ENCODE data around the gene INCENP.

DNA sequence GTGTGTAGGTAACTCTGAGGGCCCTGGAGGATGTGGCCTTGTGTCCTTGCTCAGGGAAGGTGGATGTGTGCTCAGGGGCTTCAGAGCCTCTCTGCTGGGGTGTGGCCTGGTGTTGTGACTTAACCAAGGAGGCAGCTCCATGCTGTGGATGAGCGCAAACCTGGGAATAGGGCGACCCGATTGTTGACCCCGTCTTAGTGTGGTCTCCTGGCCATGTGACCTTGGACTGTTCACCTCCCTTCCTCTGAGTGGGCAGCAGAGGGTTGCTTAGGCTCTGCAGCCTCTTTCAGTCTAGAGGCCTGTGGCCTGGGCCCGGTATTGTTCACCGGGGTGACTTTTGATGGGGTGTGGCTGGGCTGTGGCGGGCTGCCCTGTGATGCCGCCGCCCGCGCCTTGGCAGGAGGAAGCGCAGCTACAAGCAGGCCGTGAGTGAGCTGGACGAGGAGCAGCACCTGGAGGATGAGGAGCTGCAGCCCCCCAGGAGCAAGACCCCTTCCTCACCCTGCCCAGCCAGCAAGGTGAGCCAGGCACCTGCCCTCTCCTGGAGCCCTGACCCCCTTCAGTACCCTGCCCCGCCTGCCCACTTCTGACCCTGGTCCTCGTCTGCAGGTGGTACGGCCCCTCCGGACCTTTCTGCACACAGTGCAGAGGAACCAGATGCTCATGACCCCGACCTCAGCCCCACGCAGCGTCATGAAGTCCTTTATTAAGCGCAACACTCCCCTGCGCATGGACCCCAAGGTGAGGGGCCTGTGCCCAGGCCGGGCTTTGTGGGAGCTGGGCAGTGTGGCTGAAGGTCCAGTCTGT is 16.7 kb downstream of the INCENP start:
- TF ChIP-seq POLR2AphosphoS5 (IDR thresholded peaks at IDR 0.05; ENCODE audit: low read length), result no peak
- no peak for TF ChIP-seq SMC3 (IDR thresholded peaks at IDR 0.05; ENCODE audit: borderline replicate concordance, low read length)
- TF ChIP-seq, protein P1, sequence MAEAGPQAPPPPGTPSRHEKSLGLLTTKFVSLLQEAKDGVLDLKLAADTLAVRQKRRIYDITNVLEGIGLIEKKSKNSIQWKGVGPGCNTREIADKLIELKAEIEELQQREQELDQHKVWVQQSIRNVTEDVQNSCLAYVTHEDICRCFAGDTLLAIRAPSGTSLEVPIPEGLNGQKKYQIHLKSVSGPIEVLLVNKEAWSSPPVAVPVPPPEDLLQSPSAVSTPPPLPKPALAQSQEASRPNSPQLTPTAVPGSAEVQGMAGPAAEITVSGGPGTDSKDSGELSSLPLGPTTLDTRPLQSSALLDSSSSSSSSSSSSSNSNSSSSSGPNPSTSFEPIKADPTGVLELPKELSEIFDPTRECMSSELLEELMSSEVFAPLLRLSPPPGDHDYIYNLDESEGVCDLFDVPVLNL (IDR thresholded peaks at IDR 0.05; ENCODE audit: low read depth, low read length), result no peak
- no peak for TF ChIP-seq NR2F1 (conservative IDR thresholded peaks at IDR 0.05)
- TF ChIP-seq SREBF1 (IDR thresholded peaks at IDR 0.05; ENCODE audit: low read length), result no peak
- TF ChIP-seq RELB (IDR thresholded peaks at IDR 0.05; ENCODE audit: low read depth), result no peak
- TF ChIP-seq, protein P2, sequence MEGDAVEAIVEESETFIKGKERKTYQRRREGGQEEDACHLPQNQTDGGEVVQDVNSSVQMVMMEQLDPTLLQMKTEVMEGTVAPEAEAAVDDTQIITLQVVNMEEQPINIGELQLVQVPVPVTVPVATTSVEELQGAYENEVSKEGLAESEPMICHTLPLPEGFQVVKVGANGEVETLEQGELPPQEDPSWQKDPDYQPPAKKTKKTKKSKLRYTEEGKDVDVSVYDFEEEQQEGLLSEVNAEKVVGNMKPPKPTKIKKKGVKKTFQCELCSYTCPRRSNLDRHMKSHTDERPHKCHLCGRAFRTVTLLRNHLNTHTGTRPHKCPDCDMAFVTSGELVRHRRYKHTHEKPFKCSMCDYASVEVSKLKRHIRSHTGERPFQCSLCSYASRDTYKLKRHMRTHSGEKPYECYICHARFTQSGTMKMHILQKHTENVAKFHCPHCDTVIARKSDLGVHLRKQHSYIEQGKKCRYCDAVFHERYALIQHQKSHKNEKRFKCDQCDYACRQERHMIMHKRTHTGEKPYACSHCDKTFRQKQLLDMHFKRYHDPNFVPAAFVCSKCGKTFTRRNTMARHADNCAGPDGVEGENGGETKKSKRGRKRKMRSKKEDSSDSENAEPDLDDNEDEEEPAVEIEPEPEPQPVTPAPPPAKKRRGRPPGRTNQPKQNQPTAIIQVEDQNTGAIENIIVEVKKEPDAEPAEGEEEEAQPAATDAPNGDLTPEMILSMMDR (IDR thresholded peaks at IDR 0.05 in 2 of 3, conservative IDR thresholded peaks at IDR 0.05 in 1 of 3; ENCODE audit: control insufficient read depth in 2 of 3, extremely low read depth in 1 of 3, insufficient read depth in 1 of 3, low read depth in 3 of 3, low read length in 3 of 3), result no peak
- TF ChIP-seq POLR2A (IDR thresholded peaks at IDR 0.05; ENCODE audit: low read depth, low read length), result no peak
- no peak for TF ChIP-seq HDAC2 (IDR thresholded peaks at IDR 0.05)
- no peak for TF ChIP-seq JUND (IDR thresholded peaks at IDR 0.05; ENCODE audit: low read depth, low read length)
- TF ChIP-seq RB1 (IDR thresholded peaks at IDR 0.05; ENCODE audit: borderline replicate concordance), result no peak
- TF ChIP-seq ZBTB33 (IDR thresholded peaks at IDR 0.05), result no peak
